ENCODE measurements around the gene TMEM86B.

The TMEM86B gene

DNA sequence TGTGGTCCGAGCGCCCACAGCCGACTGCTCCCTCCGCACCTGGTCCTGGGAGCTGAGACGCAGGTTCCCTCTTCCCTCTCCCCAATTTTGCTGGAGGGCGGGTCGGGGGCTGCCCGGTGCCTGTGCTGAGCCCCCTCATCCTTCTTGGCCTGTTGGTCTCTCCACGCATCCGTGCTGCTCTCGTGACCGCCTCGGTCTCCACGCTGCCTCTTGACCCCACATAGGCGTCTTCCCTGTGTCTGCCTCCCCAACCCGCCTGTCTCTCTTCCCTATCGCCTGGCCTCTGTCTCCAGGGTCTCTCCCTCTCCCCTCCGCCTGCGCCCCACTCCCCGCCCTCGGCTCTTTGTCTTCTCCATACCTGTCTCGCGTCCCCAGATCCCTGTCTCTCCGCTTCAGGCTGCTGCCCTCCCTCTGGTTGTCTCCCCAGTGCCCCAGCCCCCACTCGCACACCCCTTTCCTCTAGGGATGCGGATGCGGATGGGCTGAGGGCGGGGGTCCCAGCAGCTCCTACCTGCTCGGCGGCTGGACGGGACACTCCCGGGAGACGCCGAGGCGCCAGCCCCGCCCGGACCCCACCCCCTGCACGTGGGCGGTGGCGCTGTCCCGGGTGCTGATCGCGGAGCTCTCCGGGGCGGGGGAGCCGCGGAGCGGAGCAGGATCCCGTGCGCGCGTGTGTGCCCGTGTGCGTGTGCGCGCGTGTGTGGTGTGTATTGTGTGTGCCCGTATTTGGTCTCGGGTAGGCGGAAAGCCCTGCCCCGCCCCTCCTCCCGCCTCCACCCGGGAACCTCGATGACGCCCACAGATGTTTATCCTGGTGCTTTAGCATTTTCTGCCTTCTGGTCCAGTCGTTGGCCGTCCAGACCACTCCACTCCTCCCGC is 48.7 kb downstream of the TMEM86B start, which contains the start of gene SYT5:
TSS of gene SYT5 (minus strand) at position 684 of the 879 bp plus-strand sequence. CDS start 1,248 bp downstream, outside the sequence.
- H3K9me3 ChIP-seq (ENCODE audit: control insufficient read depth, insufficient read depth, low read depth, low read length), result no peaks in the 10 kb centered on the region
- H3K4me3 ChIP-seq (ENCODE audit: low read depth, low read length), result peak within 1 kb of the TSS; percentile 17
- no peak within 1 kb of the TSS for H3K27ac ChIP-seq (ENCODE audit: extremely low read depth, low read depth, low read length)
- ChIA-PET POLR2A (interaction anchor here (0.7 to 2.6 kb wide), 6 partner anchors 13 to 159 kb away, joined by 3 to 8 read pairs (median 4); partner anchors contain the start of genes KMT5C and PPP6R1), CTCF (interaction anchor here (0.7 to 1.4 kb wide), 3 partner anchors 39 to 82 kb away, joined by 3 to 5 read pairs (median 4); no protein-coding TSS in a partner anchor)
- no peaks in the 10 kb centered on the region for H3K36me3 ChIP-seq (ENCODE audit: control insufficient read depth in 2 of 2, insufficient read depth in 1 of 2, low read length in 2 of 2)
- peaks cover 5% of the 10 kb centered on the region for H3K4me1 ChIP-seq (ENCODE audit: control insufficient read depth, insufficient read depth, low read length)
- TF ChIP-seq ZFHX2 (tag by site-specific recombination; conservative IDR thresholded peaks at IDR 0.05) (peak; percentile 95), ZNF169 (tag by site-specific recombination; IDR thresholded peaks at IDR 0.05) (no peak), PATZ1 (tag by site-specific recombination; IDR thresholded peaks at IDR 0.05) (peak; percentile 60; the same call in 1 of the 2 replicates), ZNF837 (tag by site-specific recombination; IDR thresholded peaks at IDR 0.05) (no peak), KLF8 (tag by site-specific recombination; IDR thresholded peaks at IDR 0.05) (peak; percentile 54), ZSCAN30 (tag by site-specific recombination; IDR thresholded peaks at IDR 0.05) (no peak), ZNF248 (tag by site-specific recombination; IDR thresholded peaks at IDR 0.05) (no peak), KLF10 (tag by site-specific recombination; IDR thresholded peaks at IDR 0.05) (peak; percentile 89), ZNF529 (tag by site-specific recombination; IDR thresholded peaks at IDR 0.05; ENCODE audit: insufficient replicate concordance) (no peak), KLF1 (tag by site-specific recombination; IDR thresholded peaks at IDR 0.05) (peak; percentile 90), GLIS1 (tag by site-specific recombination; IDR thresholded peaks at IDR 0.05) (peak; percentile 47), ZNF571 (tag by site-specific recombination; IDR thresholded peaks at IDR 0.05) (no peak), EGR2 (tag by site-specific recombination; IDR thresholded peaks at IDR 0.05; ENCODE audit: low read depth) (peak; percentile 87), ZNF19 (tag by site-specific recombination; IDR thresholded peaks at IDR 0.05; ENCODE audit: low read depth) (no peak), SP7 (tag by site-specific recombination; IDR thresholded peaks at IDR 0.05) (0 out of 2 replicates have a peak, but pooled peaks have one; percentile 55), CTCF (tag by site-specific recombination; IDR thresholded peaks at IDR 0.05) (no peak), BCL11A (tag by site-specific recombination; IDR thresholded peaks at IDR 0.05; ENCODE audit: low read depth) (no peak), ZNF175 (tag by site-specific recombination; IDR thresholded peaks at IDR 0.05) (no peak), FEZF1 (tag by site-specific recombination; IDR thresholded peaks at IDR 0.05) (no peak)
- TF ChIP-seq, protein P1, sequence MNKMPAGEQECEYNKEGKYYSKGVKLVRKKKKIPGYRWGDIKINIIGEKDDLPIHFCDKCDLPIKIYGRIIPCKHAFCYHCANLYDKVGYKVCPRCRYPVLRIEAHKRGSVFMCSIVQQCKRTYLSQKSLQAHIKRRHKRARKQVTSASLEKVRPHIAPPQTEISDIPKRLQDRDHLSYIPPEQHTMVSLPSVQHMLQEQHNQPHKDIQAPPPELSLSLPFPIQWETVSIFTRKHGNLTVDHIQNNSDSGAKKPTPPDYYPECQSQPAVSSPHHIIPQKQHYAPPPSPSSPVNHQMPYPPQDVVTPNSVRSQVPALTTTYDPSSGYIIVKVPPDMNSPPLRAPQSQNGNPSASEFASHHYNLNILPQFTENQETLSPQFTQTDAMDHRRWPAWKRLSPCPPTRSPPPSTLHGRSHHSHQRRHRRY (tag by site-specific recombination; IDR thresholded peaks at IDR 0.05), result no peak
- TF ChIP-seq, protein P2, sequence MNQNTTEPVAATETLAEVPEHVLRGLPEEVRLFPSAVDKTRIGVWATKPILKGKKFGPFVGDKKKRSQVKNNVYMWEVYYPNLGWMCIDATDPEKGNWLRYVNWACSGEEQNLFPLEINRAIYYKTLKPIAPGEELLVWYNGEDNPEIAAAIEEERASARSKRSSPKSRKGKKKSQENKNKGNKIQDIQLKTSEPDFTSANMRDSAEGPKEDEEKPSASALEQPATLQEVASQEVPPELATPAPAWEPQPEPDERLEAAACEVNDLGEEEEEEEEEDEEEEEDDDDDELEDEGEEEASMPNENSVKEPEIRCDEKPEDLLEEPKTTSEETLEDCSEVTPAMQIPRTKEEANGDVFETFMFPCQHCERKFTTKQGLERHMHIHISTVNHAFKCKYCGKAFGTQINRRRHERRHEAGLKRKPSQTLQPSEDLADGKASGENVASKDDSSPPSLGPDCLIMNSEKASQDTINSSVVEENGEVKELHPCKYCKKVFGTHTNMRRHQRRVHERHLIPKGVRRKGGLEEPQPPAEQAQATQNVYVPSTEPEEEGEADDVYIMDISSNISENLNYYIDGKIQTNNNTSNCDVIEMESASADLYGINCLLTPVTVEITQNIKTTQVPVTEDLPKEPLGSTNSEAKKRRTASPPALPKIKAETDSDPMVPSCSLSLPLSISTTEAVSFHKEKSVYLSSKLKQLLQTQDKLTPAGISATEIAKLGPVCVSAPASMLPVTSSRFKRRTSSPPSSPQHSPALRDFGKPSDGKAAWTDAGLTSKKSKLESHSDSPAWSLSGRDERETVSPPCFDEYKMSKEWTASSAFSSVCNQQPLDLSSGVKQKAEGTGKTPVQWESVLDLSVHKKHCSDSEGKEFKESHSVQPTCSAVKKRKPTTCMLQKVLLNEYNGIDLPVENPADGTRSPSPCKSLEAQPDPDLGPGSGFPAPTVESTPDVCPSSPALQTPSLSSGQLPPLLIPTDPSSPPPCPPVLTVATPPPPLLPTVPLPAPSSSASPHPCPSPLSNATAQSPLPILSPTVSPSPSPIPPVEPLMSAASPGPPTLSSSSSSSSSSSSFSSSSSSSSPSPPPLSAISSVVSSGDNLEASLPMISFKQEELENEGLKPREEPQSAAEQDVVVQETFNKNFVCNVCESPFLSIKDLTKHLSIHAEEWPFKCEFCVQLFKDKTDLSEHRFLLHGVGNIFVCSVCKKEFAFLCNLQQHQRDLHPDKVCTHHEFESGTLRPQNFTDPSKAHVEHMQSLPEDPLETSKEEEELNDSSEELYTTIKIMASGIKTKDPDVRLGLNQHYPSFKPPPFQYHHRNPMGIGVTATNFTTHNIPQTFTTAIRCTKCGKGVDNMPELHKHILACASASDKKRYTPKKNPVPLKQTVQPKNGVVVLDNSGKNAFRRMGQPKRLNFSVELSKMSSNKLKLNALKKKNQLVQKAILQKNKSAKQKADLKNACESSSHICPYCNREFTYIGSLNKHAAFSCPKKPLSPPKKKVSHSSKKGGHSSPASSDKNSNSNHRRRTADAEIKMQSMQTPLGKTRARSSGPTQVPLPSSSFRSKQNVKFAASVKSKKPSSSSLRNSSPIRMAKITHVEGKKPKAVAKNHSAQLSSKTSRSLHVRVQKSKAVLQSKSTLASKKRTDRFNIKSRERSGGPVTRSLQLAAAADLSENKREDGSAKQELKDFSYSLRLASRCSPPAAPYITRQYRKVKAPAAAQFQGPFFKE (tag by site-specific recombination; IDR thresholded peaks at IDR 0.05; ENCODE audit: borderline replicate concordance), result no peak
- TF ChIP-seq, protein P3, sequence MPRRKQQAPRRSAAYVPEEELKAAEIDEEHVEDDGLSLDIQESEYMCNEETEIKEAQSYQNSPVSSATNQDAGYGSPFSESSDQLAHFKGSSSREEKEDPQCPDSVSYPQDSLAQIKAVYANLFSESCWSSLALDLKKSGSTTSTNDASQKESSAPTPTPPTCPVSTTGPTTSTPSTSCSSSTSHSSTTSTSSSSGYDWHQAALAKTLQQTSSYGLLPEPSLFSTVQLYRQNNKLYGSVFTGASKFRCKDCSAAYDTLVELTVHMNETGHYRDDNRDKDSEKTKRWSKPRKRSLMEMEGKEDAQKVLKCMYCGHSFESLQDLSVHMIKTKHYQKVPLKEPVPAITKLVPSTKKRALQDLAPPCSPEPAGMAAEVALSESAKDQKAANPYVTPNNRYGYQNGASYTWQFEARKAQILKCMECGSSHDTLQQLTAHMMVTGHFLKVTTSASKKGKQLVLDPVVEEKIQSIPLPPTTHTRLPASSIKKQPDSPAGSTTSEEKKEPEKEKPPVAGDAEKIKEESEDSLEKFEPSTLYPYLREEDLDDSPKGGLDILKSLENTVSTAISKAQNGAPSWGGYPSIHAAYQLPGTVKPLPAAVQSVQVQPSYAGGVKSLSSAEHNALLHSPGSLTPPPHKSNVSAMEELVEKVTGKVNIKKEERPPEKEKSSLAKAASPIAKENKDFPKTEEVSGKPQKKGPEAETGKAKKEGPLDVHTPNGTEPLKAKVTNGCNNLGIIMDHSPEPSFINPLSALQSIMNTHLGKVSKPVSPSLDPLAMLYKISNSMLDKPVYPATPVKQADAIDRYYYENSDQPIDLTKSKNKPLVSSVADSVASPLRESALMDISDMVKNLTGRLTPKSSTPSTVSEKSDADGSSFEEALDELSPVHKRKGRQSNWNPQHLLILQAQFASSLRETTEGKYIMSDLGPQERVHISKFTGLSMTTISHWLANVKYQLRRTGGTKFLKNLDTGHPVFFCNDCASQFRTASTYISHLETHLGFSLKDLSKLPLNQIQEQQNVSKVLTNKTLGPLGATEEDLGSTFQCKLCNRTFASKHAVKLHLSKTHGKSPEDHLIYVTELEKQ (tag by site-specific recombination; IDR thresholded peaks at IDR 0.05; ENCODE audit: borderline replicate concordance), result no peak
